Stimulated activated CD8-positive, alpha-beta memory T cell treated with anti-CD3 and anti-CD28 coated beads, Interleukin-2, amount 100 ng/mL, for 1 hour (primary cell): ENCODE data around the gene SAMM50.
"Not testable (repeated sequence)": the region's sequence is repeated elsewhere in the genome, so short reads cannot be mapped to it uniquely, and the experiment has no call there.

Source experiments
- DNase-seq, 2 donors: peaks; one replicate each; pipeline ENCODE4 v3.0.0-alpha.2; 2020; ENCODE audit warnings: low read depth in 2 of 2

SAMM50 gene

GRCh38 chr22:44000123-44000522, 44.9 kb downstream of the SAMM50 start:
- no peak for DNase-seq

- DNase-seq, result no peak
Observed at GRCh38 chr22:44001521-44001920, 46.3 kb downstream of the SAMM50 start.

DNA sequence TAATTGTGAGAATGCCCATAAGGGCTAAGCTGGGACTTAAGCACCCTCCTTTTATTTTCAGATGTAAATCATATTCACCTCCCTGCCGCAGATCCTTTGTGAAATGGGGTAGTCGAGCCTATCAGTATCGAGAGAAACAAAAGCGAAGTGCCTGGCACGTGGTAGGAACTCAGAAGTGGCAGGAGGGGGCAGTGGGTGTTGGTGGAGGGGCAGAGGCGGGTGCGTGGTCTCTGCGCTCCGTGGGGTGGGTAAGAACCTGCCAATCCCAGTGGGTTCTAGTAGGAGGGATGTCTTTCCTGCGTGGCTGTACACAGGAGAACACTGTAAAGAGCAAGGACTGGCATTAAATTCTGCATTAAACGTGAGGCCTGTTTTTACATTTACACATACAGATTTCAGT, 47.1 kb downstream of the SAMM50 start:
- DNase-seq, result no peak

DNA sequence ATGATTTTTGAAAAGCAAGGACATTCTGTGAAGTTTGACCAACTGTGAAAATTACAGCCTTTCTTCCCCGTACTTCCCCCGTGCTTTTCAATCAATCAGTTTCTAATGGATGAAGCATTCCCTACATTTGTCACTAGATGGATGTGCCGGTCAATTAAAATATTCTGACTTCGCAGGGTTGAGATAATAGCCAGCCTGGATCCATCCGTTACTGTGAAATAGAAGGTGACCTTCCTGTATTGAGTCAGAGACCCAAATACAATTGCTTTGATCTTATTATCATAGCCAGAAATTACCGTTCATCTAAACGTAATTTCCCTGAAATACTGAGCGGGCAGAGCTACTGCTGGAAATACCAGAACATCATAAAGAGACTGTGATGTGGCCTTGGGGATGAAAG, 47.8 kb downstream of the SAMM50 start:
- DNase-seq, result no peak

DNA sequence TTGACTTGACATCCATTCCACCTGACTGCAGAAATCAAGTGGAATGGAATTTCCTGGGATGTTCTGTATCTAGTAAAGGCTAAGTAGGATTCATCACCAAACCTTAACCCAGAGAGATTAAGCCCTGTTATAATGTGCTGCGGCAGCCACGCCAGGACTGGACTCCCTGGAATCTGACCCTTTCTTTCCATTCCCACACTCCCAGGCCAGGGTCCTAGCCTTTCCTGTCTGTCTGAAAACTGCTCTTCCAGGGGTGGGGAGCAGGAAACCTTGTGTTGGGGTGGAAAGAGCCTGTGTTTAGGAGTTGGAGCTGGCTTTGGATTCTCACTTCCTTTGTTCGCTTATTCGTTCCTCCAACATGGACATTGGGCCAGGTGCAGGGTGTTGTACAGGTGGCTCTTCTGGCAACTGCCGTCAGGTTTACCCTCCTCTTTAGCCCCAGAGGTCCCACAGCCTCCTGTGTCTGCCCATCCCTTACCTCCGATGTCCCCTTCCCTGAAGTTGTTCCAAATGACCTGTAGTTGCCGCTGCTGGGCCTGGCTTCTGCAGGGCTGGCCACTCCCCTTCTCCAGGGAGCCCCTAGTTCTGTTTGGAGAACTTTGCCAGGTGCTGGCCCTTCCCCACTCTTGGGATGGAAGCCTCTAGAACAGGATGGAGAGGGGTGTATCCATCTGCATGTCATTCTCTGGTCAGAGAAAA, 48.3 kb downstream of the SAMM50 start:
- no peak for DNase-seq

GRCh38 chr22:44004104-44004460, 48.8 kb downstream of the SAMM50 start:
- DNase-seq, result no peak

DNA sequence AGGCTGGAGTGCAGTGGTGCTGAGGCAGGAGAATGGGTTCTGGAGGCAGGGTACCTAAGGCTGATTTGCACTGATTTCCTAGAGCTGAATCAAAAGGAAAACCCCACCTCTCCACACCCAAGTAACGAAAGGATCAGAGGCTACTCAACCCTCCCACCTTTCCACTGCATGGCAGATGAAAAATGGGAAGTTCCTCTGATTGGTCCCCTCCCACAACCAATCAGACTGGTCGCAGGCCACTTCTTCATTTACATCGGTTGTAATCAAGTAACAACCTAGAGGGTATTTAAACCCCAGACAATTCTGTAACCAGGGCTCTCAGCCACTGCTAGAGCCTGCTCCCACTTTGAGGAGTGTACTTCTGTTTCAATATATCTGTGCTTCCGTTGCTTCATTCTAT, 50.3 kb downstream of the SAMM50 start:
- no peak for DNase-seq

GRCh38 chr22:44012162-44012561, 56.9 kb downstream of the SAMM50 start:
- no peak for DNase-seq

- DNase-seq, result no peak
Observed at GRCh38 chr22:44012591-44012990, 57.3 kb downstream of the SAMM50 start.

DNA sequence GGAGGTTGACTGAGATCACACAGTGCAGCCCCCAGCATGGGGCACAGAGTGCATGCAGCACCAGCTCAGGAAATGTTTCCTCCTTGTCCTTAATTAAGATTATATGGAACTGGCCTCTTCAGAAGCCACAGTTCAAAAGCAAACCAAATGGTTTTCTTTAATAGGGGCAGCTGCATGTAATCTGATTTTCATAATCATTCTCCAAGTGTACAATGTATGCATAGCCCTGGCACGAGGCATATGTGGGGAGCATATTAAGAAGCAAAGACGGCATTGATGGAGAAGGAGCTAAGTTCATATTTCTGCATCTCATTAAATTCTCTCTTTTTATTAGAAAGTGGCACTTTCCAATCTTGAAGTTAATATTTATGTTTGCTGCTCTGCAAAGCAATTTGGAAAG, 59.0 kb downstream of the SAMM50 start:
- no peak for DNase-seq

- DNase-seq, result not testable (repeated sequence)
Observed at GRCh38 chr22:44016586-44016985, 61.3 kb downstream of the SAMM50 start.

GRCh38 chr22:44018594-44018993, 63.4 kb downstream of the SAMM50 start:
- no peak for DNase-seq

- DNase-seq, result no peak
Observed at GRCh38 chr22:44019416-44019815, 64.2 kb downstream of the SAMM50 start.

DNA sequence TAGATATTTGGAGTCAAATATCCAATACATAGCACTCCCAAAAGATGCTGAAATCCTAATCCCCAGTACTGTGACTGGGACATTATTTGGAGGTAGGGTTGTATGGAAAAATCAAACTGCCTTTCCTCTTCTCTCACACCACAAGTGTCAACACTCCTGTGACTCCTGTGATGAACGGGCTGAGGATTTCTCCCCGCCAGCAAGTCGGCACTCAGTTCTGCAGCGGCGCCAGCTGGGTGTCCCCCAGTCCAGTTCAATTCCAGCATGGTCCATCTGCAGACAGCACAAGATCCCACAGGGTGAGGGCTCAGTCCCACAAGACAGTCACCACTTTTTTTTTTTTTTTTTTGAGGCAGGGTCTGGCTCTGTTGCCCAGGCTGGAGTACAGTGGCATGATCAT, 64.6 kb downstream of the SAMM50 start:
- no peak for DNase-seq

DNA sequence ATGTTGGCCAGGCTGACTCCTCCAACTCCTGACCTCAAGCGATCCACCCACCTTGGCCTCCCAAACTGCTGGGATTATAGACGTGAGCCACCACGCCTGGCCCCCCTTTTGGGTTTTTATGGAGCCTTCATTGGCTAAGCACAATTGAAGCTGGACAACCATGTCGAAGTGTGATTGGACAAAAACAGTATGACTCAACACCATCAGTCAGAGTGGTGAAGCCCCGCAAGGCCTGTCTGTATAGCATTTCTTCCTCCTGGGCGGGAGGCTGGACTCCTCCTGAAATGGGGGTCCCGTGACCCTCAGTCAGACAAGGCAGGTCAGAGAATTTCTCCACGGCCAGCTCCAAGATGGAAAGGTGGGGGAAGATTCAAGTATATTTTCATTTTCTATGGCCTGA, 65.7 kb downstream of the SAMM50 start:
- DNase-seq, result no peak

DNA sequence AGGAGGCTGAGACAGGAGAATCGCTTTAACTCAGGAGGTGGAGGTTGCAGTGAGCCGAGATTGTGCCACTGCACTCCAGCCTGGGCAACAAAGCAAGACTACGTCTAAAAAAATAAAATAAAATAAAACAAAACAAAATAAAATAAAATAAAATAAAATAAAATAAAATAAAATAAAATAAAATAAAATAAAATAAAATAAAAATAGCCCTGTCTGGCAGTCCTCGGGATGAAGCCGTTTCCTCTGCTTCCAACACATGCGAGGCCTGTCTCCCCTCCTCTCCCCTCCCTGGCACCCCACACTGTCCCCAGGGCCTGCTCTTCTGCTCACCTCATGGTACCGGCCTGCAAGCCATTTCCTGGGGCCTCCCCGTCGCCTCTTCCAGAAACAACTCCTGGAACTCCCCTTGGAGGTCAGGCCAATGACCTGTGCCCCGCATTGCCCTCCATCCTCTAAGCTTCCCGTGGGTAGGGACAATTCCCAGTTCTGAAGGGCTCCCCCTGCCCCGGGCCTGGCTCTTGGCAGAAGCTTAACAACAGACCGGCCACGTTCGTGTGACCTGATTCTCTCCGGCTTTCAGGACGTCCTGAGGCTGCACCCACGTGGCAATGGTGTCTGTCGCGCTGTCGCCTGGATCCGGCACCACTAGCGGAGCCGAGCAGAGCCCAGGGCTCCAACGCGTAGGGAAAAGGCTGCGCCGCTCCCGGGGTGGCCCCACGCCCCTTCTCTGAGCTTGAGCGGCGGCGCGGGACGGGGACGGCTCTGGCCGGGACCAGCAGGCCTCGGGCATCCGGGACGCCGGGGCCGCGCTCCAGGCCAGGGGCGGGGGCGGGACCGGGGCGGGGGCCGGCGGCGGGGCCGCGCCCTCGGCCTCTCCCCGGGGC, 68.4 kb downstream of the SAMM50 start:
- no peak for DNase-seq

GRCh38 chr22:44024288-44024921, 69.2 kb downstream of the SAMM50 start, which contains the start of gene PARVB:
Gene PARVB (plus strand): TSS chr22:44024302. CDS start chr22:44024340, 38 bp downstream.
- DNase-seq, result no peak

DNA sequence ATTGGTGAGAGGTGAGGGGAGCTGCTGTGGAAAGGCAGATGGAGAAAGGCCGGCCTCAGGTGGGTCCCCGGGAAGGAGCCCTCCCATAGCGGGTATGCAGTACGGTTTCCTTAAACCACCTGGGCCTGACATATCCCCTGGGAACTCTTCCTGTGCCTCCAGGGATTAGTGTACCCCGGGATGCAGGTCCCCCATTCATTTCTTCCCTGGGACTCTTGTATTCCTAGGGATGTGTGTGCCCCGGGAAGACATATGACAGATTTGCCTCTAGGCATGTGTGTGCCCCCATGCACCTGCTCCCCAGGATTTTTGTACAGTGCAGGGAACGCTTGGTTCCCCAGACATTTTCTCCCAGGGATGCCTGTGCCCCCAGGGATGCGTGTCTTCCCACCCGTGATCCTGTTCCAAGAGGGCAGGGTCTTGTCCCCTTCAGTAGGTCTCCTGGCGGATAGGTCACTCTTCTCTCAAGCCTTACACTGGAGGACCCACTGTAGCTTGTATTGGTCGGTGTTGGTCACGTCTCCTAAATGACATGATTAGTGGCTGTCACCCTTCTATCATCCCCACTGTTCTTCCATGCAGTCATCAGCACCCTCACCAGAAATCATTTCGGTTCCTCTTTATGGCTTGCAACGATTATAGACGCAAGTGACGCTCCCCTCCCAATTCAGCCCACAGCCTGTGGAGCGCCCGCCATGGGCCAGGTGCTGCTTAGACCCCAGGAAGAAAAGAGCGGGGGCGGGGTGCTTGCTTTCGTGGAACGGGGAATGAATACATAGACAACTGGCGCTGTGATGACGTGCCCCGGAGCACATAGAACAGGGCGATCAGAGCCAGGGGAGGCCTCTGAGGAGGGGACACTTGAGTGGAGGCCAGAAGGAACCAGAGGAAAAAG, 70.2 kb downstream of the SAMM50 start:
- DNase-seq, result no peak

DNA sequence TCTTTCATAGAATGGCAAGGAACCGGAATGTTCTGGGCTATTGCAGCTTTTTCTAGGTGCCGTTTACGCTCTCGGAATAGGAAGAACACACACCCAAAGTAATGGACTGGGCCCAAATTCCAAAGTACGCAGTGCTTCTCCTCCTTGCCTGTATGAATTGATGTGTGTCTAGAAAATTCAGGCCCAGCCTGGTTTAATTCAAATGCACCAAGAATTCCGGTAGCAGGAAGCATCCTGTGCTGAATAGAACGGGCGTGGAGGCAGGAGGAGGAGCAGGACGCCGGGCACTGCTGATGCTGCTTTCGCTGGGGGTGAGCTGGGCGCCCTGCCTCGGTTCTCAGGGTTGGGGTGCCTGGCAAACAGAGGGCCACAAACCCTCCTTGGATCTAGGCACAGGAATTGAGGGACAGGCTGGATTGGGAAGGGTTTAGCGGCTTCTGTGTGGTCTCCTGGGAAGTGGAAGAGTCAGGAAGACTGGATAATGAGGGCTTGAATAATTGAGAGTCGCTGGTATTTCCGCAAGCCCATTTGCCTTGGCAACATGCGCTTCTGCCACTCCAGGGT, 70.9 kb downstream of the SAMM50 start:
- DNase-seq, result no peak

GRCh38 chr22:44026630-44027511, 71.6 kb downstream of the SAMM50 start:
- peak; percentile 35 to 39 for DNase-seq
